Esophagus muscularis mucosa (tissue), 4 donors: Measurements from ENCODE around the gene ERO1B. TPM values are rescaled to one million over a fixed set of nuclear protein-coding genes. Genes with fewer than 3 reads are reported as not detected.

Experiments used
- DNase-seq: peaks from one replicate; pipeline ENCODE4 v3.0.0-alpha.2; 2017; ENCODE audit errors: extremely low spot score
- H3K27ac ChIP-seq, 4 donors: fragments of 200-600 bp; sonication (generic); replicated peaks in 1 of 4; 1 replicate in 3 of 4; 2 replicates in 1 of 4; pipeline ENCODE4 v1.5.1; 2016 to 2019; ENCODE audit warnings: mild to moderate bottlenecking in 1 of 4
- H3K27me3 ChIP-seq, 4 donors: fragments of 200-600 bp; sonication (generic); one replicate each; pipeline versions ENCODE4 v1.5.1 to v1.6.0; 2016 to 2019
- H3K36me3 ChIP-seq, 4 donors: fragments of 200-600 bp; sonication (generic); one replicate each; pipeline ENCODE4 v1.5.1; 2016 to 2019
- H3K4me1 ChIP-seq, 4 donors: fragments of 200-600 bp; sonication (generic); one replicate each; pipeline ENCODE4 v1.5.1; 2016 to 2019
- H3K4me3 ChIP-seq, 4 donors: fragments of 200-600 bp; sonication (generic); 1 replicate in 2 of 4; 2 replicates in 2 of 4; pipeline ENCODE4 v1.5.1; 2016 to 2019; ENCODE audit warnings: mild to moderate bottlenecking in 4 of 4, moderate library complexity in 1 of 4
- H3K9me3 ChIP-seq, 4 donors: fragments of 200-600 bp; sonication (generic); 1 replicate in 3 of 4; 2 replicates in 1 of 4; pipeline ENCODE4 v1.5.1; 2016 to 2019
- EP300 ChIP-seq: sonication (generic); formaldehyde crosslinking; IDR thresholded peaks from one replicate; pipeline ENCODE4 v1.6.1; 2017; ENCODE audit warnings: antibody characterized with exemption
- POLR2A ChIP-seq: fragments of 450-650 bp; IDR thresholded peaks from one replicate; pipeline ENCODE4 v1.6.1; 2017; ENCODE audit warnings: antibody characterized with exemption, moderate library complexity, mild to moderate bottlenecking, low read depth
- POLR2AphosphoS5 ChIP-seq, 2 donors: sonication (generic); formaldehyde crosslinking; IDR thresholded peaks; one replicate each; pipeline ENCODE4 v1.6.1; 2017; ENCODE audit warnings: antibody characterized with exemption in 2 of 2
- WGBS: methylation state at CpG from one replicate; pipeline ENCODE4 v1.1.5; 2018; 5-methylcytosine and 5-hydroxymethylcytosine counted together
- intact Hi-C: fragments of 100-400 bp; cut with DNase I; formaldehyde crosslinking; loops from one replicate; pipeline ENCODE4 v1.15.1; 2023
- total RNA-seq, 4 donors: library from RNA; depleted of rRNA; stranded (reverse); fragments of >200 nt; gene quantifications; one replicate each; pipeline versions ENCODE4 v1.1.0 to v1.2.1, GENCODE V29; 2016
- TF ChIP-seq, protein P1 (sequence below), 3 experiments: fragments of 200-600 bp in 2 of 3; fragments of 450-650 bp in 1 of 3; sonication (generic) in 2 of 3; IDR thresholded peaks; one replicate each; pipeline ENCODE4 v1.5.1; 2017 to 2019; ENCODE audit warnings: antibody characterized with exemption in 3 of 3, mild to moderate bottlenecking in 2 of 3, moderate library complexity in 1 of 3

Gene ERO1B
- total RNA-seq, 4 donors from 2014 or later, result 7.0 to 11.2 (median 8.1) TPM

DNA sequence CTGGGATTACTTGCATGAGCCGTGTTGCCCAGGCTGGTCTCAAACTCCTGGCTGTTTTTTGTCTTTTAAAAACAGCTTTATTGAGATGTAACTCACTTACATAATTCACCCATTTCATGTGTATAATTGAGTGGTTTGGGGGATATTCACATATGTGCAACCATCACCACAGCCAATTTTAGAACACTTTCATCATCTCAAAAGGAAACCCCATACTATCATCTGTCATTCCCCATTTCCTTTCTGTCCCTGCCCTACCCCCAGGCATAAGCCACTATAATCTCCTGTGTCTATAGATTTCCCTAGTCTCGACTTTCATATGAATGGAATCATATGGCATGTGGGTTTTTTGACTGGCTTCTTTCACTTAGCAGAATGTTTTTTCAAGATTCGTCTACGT is 96.1 kb downstream of the ERO1B start:
- DNase-seq, result no peak
- peaks cover 0 to 13% (median 0%) of the 10 kb centered on the region in 4 donors for H3K9me3 ChIP-seq

DNA sequence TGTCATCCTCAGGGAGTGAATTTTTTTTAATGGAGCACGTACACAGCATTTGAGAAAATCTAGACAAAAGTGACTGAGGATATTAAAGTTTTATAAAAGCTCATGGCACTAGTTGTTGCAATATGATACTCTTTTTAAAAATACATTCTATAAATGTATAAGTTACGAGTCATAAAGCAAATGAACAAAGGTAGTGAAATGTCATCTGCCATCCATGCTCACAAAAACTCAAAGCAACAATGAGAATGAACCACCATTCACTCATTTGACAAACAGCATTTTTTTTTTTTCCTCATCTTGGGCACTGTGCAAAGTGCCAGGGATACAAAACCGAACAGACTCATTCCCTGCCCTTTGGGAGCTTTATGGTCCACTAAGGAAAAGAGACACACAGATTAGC is 100.7 kb downstream of the ERO1B start:
- H3K4me3 ChIP-seq, result no peak overlapping the region
- DNase-seq, result no peak
- H3K27me3 ChIP-seq, result no peaks in the 10 kb centered on the region
- no peak overlapping the region for H3K27ac ChIP-seq
- peaks cover 0 to 52% (median 26%) of the 10 kb centered on the region in 4 donors for H3K36me3 ChIP-seq
- intact Hi-C loops, result no loop called here
- TF ChIP-seq, protein P1, sequence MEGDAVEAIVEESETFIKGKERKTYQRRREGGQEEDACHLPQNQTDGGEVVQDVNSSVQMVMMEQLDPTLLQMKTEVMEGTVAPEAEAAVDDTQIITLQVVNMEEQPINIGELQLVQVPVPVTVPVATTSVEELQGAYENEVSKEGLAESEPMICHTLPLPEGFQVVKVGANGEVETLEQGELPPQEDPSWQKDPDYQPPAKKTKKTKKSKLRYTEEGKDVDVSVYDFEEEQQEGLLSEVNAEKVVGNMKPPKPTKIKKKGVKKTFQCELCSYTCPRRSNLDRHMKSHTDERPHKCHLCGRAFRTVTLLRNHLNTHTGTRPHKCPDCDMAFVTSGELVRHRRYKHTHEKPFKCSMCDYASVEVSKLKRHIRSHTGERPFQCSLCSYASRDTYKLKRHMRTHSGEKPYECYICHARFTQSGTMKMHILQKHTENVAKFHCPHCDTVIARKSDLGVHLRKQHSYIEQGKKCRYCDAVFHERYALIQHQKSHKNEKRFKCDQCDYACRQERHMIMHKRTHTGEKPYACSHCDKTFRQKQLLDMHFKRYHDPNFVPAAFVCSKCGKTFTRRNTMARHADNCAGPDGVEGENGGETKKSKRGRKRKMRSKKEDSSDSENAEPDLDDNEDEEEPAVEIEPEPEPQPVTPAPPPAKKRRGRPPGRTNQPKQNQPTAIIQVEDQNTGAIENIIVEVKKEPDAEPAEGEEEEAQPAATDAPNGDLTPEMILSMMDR (IDR thresholded peaks at IDR 0.05), result no peak
- TF ChIP-seq EP300, result no peak
- no peak for TF ChIP-seq POLR2AphosphoS5 (IDR thresholded peaks at IDR 0.05)
- TF ChIP-seq POLR2A, result no peak
- WGBS, result 90% methylated on average over 3 of the region's 3 CpGs
- H3K4me1 ChIP-seq, result no peaks in the 10 kb centered on the region
- no peaks in the 10 kb centered on the region for H3K9me3 ChIP-seq

More for the DNA sequence above, 96.1 kb downstream of the ERO1B start:
- H3K27ac ChIP-seq, result no peak overlapping the region
- intact Hi-C loops, result no loop called here
- H3K4me3 ChIP-seq, result no peak overlapping the region
- TF ChIP-seq POLR2AphosphoS5 (IDR thresholded peaks at IDR 0.05), result no peak
- H3K4me1 ChIP-seq, result no peaks in the 10 kb centered on the region
- WGBS, result 81% methylated on average over 4 of the region's 4 CpGs
- H3K36me3 ChIP-seq, result peaks cover 0 to 43% (median 19%) of the 10 kb centered on the region in 4 donors
- no peaks in the 10 kb centered on the region for H3K27me3 ChIP-seq

DNA sequence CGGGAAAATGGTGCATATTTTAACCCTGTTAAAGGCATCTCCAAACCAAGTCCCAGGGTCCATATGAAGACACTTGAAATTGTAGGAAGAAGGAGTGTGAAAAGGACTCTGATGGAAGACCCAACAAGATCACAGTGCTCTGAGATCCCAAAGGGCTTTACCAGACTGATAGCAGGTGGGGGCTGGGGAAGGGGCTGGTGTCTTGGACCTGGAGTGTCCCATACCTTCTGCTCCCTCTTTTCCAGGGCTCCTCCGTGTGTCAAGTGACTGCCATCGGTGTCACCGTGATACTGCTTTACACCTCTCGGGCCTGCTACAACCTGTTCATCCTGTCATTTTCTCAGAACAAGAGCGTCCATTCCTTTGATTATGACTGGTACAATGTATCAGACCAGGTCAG is 102.1 kb downstream of the ERO1B start:
- Histone ChIP-seq H3K4me3 (no peak overlapping the region), H3K9me3 (no peaks in the 10 kb centered on the region), H3K36me3 (peaks cover 0 to 41% (median 20%) of the 10 kb centered on the region in 4 donors), H3K4me1 (no peaks in the 10 kb centered on the region), H3K27ac (no peak overlapping the region), H3K27me3 (no peaks in the 10 kb centered on the region)
- no peak for DNase-seq
- intact Hi-C loops, result no loop called here
- WGBS, result 92% methylated on average over 6 of the region's 6 CpGs
- TF ChIP-seq EP300 (no peak), POLR2AphosphoS5 (IDR thresholded peaks at IDR 0.05) (no peak), POLR2A (no peak)
- TF ChIP-seq, protein P1 (IDR thresholded peaks at IDR 0.05), result no peak

DNA sequence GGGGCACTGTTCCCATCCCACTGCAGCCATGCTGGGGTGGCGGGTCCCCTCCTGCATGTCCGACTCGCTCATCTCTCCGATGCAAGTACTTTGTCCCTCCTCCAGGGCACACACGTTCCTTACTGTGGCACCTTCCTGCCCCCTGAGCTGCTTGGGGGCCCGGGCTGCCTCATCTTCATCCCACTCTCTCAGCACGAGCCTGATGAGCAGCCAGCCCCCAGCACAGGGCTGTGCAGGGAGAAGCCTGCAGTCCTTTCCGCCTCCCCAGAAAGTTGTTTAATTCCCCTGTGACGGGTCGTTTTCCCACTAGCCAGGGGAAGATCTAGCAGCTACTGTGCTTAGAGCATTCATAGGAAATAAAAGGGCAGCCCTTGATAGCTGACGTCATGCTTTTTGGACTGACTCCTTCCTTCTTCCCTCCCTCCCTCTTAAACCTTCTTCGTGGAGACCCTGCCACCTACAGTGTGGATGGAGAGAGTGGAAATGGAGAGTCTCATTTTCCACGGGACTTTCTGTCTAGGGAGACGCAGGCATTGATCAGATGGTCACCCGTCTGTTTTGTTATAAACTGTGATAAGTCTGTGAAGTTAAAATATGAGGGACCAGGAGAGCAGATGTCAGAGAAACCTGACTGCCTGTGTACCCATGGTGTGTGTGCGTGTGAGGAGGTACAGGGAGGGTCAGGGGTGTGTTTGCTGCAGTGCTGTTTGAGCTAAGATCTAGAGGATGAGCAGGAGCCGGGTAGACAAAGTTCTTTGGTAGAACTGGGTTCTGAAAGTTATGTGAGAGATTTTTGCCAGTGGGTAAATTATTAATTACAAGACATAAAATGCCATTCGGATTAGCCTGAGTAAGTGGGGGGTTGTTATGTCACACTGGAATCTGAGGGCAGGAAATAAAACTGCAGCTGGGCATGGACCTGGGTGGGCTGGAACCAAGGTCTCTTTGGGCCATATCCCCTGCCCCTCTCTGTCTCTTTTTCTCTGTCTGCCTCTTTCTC is 105.1 kb downstream of the ERO1B start:
- DNase-seq, result no peak
- 72% methylated on average over 18 of the region's 18 CpGs for WGBS
- Histone ChIP-seq H3K4me1 (no peaks in the 10 kb centered on the region), H3K27ac (no peak overlapping the region), H3K9me3 (no peaks in the 10 kb centered on the region), H3K27me3 (no peaks in the 10 kb centered on the region), H3K36me3 (peaks cover 0 to 22% (median 14%) of the 10 kb centered on the region in 4 donors), H3K4me3 (no peak overlapping the region)
- TF ChIP-seq, protein P1 (IDR thresholded peaks at IDR 0.05), result no peak
- no peak for TF ChIP-seq POLR2A
- TF ChIP-seq EP300, result no peak
- TF ChIP-seq POLR2AphosphoS5 (IDR thresholded peaks at IDR 0.05), result no peak
- intact Hi-C loops, result no loop called here

DNA sequence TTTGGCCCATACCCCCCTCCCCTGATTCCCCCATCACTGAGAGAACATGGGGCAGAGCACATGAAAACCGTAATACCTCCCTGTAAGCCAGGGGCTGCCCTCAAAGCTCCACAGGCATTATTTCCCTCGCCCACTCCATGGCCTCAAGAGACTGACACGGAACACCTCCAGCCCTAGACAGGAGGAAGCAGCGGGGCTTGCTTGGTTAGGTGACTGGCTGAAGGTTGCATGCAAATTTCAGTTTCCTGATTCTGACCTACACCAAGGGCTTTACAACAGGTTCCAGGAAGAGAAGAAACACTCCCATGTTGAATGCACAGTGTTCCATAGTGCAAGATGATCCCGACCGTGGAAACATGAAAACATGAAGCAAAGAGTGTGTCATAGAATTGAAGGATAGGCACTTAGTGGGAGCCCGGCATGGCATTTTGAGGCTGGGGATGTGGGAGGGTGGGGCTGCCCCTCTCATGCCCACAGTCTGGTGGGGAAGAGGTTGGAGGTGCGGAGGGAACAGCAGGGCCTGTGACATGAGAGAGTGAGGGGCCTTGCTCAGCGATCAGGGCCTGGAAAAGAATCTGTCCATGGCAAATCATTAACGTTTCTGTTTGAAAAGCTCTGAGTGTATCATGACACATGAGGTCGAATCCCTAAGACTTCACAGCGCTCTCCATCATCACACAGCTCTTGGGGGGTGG is 106.0 kb downstream of the ERO1B start:
- Histone ChIP-seq H3K27ac (no peak overlapping the region), H3K9me3 (no peaks in the 10 kb centered on the region), H3K27me3 (no peaks in the 10 kb centered on the region), H3K4me3 (no peak overlapping the region), H3K4me1 (no peaks in the 10 kb centered on the region), H3K36me3 (peaks cover 0 to 14% (median 10%) of the 10 kb centered on the region in 4 donors)
- TF ChIP-seq, protein P1 (IDR thresholded peaks at IDR 0.05), result no peak
- no peak for TF ChIP-seq POLR2AphosphoS5 (IDR thresholded peaks at IDR 0.05)
- TF ChIP-seq POLR2A, result no peak
- no peak for TF ChIP-seq EP300
- 93% methylated on average over 12 of the region's 12 CpGs for WGBS
- no peak for DNase-seq
- intact Hi-C loops, result no loop called here
